ENCODE measurements around the gene FLT3.
"Not testable (repeated sequence)": the region's sequence is repeated elsewhere in the genome, so short reads cannot be mapped to it uniquely, and the experiment has no call there.

The FLT3 gene

GRCh38 chr13:27965740-27966640, 134.4 kb downstream of the FLT3 start:
- Mint-ChIP-seq H3K36me3 (ENCODE audit: low read depth) (peaks cover 2% of the 10 kb centered on the region), H3K27me3 (ENCODE audit: low read depth) (peaks cover 80% of the 10 kb centered on the region), H3K4me3 (no peak overlapping the region), H3K9me3 (no peaks in the 10 kb centered on the region), H3K4me1 (ENCODE audit: low read depth) (peaks cover 1% of the 10 kb centered on the region), H3K27ac (no peak overlapping the region)
- DNase-seq (ENCODE audit: low spot score): no peak

DNA sequence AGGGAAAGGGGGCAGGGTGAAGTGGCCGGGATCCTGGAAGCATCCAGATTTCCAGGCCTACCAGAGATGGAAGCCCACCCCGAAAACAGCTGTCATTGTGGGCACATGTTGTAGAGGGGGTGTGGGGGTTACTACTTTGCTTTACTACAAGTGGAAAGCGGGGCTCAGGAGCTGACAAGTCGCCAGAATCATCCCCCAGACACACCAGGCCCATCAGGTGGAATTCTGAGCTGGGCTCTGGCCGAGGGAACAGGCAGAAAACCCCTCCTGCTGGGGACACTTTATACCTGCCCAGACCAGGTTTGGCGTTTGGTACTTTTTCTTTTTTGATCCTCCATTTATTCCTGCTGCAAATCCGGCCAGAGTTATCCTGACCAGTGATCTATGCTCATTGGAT, 135.0 kb downstream of the FLT3 start:
- H3K4me1 Mint-ChIP-seq (ENCODE audit: low read depth): peaks cover 1% of the 10 kb centered on the region
- no peaks in the 10 kb centered on the region for H3K9me3 Mint-ChIP-seq
- peaks cover 79% of the 10 kb centered on the region for H3K27me3 Mint-ChIP-seq (ENCODE audit: low read depth)
- H3K4me3 Mint-ChIP-seq: no peak overlapping the region
- no peak overlapping the region for H3K27ac Mint-ChIP-seq
- peaks cover 2% of the 10 kb centered on the region for H3K36me3 Mint-ChIP-seq (ENCODE audit: low read depth)
- no peak for DNase-seq (ENCODE audit: low spot score)

DNA sequence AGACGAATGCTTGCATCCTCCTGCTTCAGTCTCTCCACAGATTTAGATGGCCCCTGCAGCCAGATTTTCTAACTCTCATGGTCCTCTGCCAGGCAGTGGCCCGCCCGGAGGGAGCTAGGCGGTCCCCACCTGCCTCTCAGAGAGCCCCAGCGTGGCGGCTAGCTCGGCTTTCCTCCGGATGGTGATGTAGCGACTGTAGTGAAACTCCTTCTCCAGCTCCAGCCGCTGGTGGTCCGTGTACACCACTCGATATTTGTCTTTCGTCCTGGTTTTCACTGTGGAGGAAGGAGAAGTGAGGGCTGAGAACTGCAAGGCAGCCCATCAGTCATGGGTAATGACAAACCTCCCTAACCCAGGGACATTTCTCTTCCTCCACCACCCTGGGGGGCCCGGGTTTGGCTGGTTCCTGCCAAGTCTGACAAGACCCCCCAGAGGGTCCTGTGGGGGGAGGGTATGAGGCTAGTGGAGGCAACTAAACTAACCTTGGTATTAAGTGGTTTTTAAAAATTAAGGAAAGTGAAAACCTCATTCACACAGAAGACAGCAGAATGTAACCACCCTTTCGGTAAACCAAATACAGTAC, 135.5 kb downstream of the FLT3 start:
- peaks cover 79% of the 10 kb centered on the region for H3K27me3 Mint-ChIP-seq (ENCODE audit: low read depth)
- no peak overlapping the region for H3K4me3 Mint-ChIP-seq
- no peaks in the 10 kb centered on the region for H3K9me3 Mint-ChIP-seq
- H3K27ac Mint-ChIP-seq: no peak overlapping the region
- H3K36me3 Mint-ChIP-seq (ENCODE audit: low read depth): peaks cover 2% of the 10 kb centered on the region
- H3K4me1 Mint-ChIP-seq (ENCODE audit: low read depth): peaks cover 5% of the 10 kb centered on the region
- no peak for DNase-seq (ENCODE audit: low spot score)

- DNase-seq (ENCODE audit: low spot score); H3K9me3 Mint-ChIP-seq; H3K36me3 Mint-ChIP-seq (ENCODE audit: low read depth); H3K27ac Mint-ChIP-seq; H3K4me1 Mint-ChIP-seq (ENCODE audit: low read depth); H3K4me3 Mint-ChIP-seq: not testable (repeated sequence)
- peaks cover 79% of the 10 kb centered on the region for H3K27me3 Mint-ChIP-seq (ENCODE audit: low read depth)
Measured at GRCh38 chr13:27964206-27964605, 136.2 kb downstream of the FLT3 start.

DNA sequence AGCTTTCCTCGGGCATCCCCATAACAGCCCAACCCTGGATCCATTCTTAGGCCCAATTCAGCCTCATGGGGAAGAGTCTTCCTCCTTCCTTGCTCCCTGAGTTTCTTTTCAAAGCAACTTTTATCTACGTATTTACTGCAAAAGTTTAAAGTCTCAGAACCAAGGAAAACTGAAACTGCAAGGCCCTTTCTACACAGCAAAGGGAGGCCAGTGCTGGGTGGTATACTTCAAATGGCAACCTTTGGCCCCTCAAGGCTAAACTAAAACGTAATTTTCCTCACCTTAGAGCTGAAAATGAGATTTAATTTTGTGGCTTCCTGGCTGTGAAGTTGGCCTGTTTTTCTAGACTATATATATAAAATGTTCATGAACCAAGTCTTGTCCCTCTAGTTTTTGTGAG, 136.9 kb downstream of the FLT3 start:
- no peaks in the 10 kb centered on the region for H3K9me3 Mint-ChIP-seq
- H3K27ac Mint-ChIP-seq: no peak overlapping the region
- no peaks in the 10 kb centered on the region for H3K36me3 Mint-ChIP-seq (ENCODE audit: low read depth)
- DNase-seq (ENCODE audit: low spot score): no peak
- no peak overlapping the region for H3K4me3 Mint-ChIP-seq
- H3K27me3 Mint-ChIP-seq (ENCODE audit: low read depth): peaks cover 83% of the 10 kb centered on the region
- H3K4me1 Mint-ChIP-seq (ENCODE audit: low read depth): peaks cover 5% of the 10 kb centered on the region

GRCh38 chr13:27962982-27963381, 137.4 kb downstream of the FLT3 start:
- Mint-ChIP-seq H3K27me3 (ENCODE audit: low read depth) (peaks cover 87% of the 10 kb centered on the region), H3K27ac (no peak overlapping the region), H3K9me3 (no peaks in the 10 kb centered on the region), H3K4me3 (no peak overlapping the region), H3K36me3 (ENCODE audit: low read depth) (no peaks in the 10 kb centered on the region), H3K4me1 (ENCODE audit: low read depth) (peaks cover 4% of the 10 kb centered on the region)
- DNase-seq (ENCODE audit: low spot score): no peak

DNA sequence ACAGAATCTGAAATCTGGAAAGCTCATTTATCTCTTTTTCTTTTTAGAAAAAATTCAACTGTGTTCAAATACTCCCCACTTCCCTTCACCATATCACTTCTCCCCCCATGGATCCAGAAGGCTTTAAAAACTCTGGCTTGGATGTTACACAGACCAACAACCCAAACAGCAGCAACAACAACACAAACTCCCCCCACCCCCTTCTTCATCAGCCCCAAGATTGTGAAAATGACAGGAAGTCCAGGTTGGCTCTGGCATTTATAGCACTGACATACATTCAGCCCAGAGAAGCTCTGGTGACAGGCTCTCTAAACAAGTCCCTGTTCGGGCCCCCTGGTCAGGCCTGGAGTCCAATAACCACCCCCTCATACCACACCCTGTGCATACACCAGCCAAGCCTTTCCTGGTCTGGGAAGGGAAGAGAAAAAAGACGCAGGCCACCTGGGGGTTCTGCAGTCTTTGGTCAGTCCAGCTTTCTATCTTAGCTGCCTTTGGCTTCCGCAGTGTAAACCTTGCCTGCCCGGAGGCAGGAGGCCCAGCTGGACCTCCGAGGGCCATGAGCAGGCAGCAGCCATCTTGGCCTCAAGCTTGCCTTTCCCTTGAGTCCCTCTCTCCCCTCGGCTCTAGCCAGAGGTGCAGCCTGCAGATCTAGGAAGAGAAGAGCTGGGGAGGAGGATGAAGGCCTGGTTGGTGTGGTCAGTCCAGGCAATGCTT, 138.1 kb downstream of the FLT3 start:
- Mint-ChIP-seq H3K27ac (no peak overlapping the region), H3K4me1 (ENCODE audit: low read depth) (peaks cover 3% of the 10 kb centered on the region), H3K27me3 (ENCODE audit: low read depth) (peaks cover 87% of the 10 kb centered on the region), H3K36me3 (ENCODE audit: low read depth) (no peaks in the 10 kb centered on the region), H3K4me3 (no peak overlapping the region), H3K9me3 (no peaks in the 10 kb centered on the region)
- DNase-seq (ENCODE audit: low spot score): no peak

- Mint-ChIP-seq H3K36me3 (ENCODE audit: low read depth) (no peaks in the 10 kb centered on the region), H3K4me1 (ENCODE audit: low read depth) (peaks cover 3% of the 10 kb centered on the region), H3K9me3 (no peaks in the 10 kb centered on the region), H3K27ac (no peak overlapping the region), H3K27me3 (ENCODE audit: low read depth) (peaks cover 86% of the 10 kb centered on the region), H3K4me3 (no peak overlapping the region)
- no peak for DNase-seq (ENCODE audit: low spot score)
Measured at GRCh38 chr13:27961227-27962085, 138.9 kb downstream of the FLT3 start.

DNA sequence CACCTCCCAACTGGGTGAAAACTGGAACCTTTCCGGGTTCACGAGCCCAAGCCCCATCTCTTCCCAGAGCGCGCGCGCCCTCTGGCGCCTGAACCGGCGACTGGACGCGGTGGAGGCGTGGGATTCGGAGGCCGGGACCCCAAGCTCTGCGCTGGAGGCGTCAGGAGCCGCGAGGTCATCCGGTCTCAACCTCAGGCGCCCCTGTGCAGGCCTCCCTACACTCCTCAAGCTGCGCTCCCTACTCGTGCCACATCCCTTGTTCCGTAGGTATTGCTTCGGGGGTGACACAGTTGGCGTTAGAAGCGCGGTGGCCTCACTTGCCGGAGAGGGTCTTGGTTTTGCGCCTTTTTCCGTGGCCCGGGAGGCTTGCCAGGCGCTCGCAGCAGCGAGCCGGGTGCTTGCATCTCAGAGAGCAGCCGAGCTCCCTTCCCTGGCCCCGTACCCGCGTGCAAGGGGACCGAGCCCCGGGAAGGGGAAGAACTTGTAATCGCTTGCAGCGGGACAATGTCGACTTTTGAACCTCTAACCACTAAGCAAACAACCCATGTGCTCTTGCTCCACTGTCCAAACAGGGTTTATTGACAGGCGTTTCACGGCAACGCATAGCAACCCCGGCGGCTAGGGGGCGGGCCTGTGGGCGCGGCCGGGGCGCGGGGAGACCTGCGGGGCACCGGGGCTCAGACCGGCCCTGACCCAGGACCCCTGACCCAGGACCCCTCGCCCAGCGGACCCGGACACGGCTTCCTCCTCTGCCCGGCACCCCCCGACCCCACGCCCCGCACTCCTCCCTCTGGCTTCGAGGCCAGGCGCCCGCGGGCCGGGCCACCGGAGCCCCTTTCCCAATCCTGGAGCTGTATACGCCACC, 139.8 kb downstream of the FLT3 start:
- H3K27ac Mint-ChIP-seq: no peak overlapping the region
- peak; percentile 13 for DNase-seq (ENCODE audit: low spot score)
- H3K27me3 Mint-ChIP-seq (ENCODE audit: low read depth): peaks cover 86% of the 10 kb centered on the region
- H3K4me3 Mint-ChIP-seq: peak overlapping the region; percentile 71
- no peaks in the 10 kb centered on the region for H3K36me3 Mint-ChIP-seq (ENCODE audit: low read depth)
- no peaks in the 10 kb centered on the region for H3K9me3 Mint-ChIP-seq
- H3K4me1 Mint-ChIP-seq (ENCODE audit: low read depth): peaks cover 3% of the 10 kb centered on the region

DNA sequence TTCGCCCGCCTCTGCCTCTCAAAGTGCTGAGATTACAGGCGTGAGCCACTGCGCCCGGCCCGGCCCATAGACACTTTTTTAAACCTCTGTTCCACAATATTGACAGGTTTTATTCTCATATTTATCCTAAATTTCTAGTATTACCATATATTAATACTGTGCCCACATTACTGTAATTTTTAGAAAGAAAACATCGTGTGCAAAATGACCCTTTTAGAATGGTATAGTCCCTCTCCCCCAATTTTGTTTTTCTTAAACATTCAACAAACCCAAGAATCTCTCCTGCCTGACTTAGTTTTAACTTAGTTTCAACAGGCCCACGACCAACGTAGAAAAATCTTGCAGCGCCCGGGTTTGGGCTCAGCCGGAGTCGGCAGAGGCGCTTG, 140.4 kb downstream of the FLT3 start:
- H3K27me3 Mint-ChIP-seq (ENCODE audit: low read depth): peaks cover 86% of the 10 kb centered on the region
- H3K9me3 Mint-ChIP-seq: no peaks in the 10 kb centered on the region
- no peaks in the 10 kb centered on the region for H3K36me3 Mint-ChIP-seq (ENCODE audit: low read depth)
- H3K4me3 Mint-ChIP-seq: peak overlapping the region; percentile 71
- no peak overlapping the region for H3K27ac Mint-ChIP-seq
- H3K4me1 Mint-ChIP-seq (ENCODE audit: low read depth): peaks cover 3% of the 10 kb centered on the region
- DNase-seq (ENCODE audit: low spot score): no peak

DNA sequence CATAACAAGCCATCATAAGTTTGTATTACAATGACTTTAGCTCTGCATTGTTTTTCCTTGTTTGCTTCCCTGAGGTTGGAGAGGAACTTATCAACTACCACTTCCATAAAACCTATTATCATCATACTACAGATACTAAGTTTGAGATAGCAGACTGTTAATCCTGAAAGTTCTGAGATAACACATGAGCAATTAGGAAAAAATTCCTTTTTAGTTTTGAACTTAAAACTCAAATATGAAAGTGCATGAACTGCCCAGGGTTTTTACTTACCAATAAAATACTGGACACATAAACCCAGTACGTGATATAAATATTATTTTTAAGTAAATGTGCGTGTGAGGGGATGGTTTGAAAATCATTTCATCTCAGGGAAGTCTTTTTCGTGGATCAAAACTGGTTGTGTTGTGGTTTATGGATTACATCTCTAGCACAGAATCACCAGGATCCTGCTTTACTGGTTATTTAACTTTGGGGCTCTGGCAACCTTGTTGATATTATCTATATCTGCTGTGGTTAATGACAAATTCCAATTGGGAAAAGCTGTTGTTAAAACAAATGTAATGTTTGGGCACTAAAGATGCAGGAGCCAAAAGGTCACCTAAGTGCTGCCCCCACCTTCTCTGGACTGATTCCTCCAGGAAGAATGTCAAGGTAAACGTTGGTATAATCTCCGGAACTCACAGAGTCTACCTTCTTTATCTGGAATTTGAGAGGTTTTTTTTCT, 143.6 kb downstream of the FLT3 start:
- no peak overlapping the region for H3K4me3 Mint-ChIP-seq
- no peak overlapping the region for H3K27ac Mint-ChIP-seq
- no peaks in the 10 kb centered on the region for H3K9me3 Mint-ChIP-seq
- H3K4me1 Mint-ChIP-seq (ENCODE audit: low read depth): peaks cover 6% of the 10 kb centered on the region
- H3K27me3 Mint-ChIP-seq (ENCODE audit: low read depth): peaks cover 87% of the 10 kb centered on the region
- peaks cover 2% of the 10 kb centered on the region for H3K36me3 Mint-ChIP-seq (ENCODE audit: low read depth)
- no peak for DNase-seq (ENCODE audit: low spot score)

- no peak for DNase-seq (ENCODE audit: low spot score)
- Mint-ChIP-seq H3K27me3 (ENCODE audit: low read depth) (peaks cover 82% of the 10 kb centered on the region), H3K4me1 (ENCODE audit: low read depth) (peaks cover 5% of the 10 kb centered on the region), H3K27ac (no peak overlapping the region), H3K36me3 (ENCODE audit: low read depth) (peaks cover 2% of the 10 kb centered on the region), H3K9me3 (no peaks in the 10 kb centered on the region), H3K4me3 (no peak overlapping the region)
Measured at GRCh38 chr13:27955014-27955591, 145.3 kb downstream of the FLT3 start.
